Bone marrow (tissue), 2 donors: ENCODE measurements around the gene CACUL1.
A peak's percentile ranks its signal among the peaks of the same experiment; 100 is the strongest.
"Not testable (repeated sequence)": the region's sequence is repeated elsewhere in the genome, so short reads cannot be mapped to it uniquely, and the experiment has no call there.

Experiments used
- DNase-seq, 2 donors: peaks; one replicate each; lab custom pipeline; 2025; lab: John Stamatoyannopoulos, UW

The CACUL1 gene

GRCh38 chr10:118687472-118687871 is 67.3 kb downstream of the CACUL1 start:
- no peak for DNase-seq

GRCh38 chr10:118682533-118682932 is 72.2 kb downstream of the CACUL1 start:
- DNase-seq = no peak

- no peak for DNase-seq
These were observed 74.6 kb downstream of the CACUL1 start for GRCh38 chr10:118680197-118680596.

DNA sequence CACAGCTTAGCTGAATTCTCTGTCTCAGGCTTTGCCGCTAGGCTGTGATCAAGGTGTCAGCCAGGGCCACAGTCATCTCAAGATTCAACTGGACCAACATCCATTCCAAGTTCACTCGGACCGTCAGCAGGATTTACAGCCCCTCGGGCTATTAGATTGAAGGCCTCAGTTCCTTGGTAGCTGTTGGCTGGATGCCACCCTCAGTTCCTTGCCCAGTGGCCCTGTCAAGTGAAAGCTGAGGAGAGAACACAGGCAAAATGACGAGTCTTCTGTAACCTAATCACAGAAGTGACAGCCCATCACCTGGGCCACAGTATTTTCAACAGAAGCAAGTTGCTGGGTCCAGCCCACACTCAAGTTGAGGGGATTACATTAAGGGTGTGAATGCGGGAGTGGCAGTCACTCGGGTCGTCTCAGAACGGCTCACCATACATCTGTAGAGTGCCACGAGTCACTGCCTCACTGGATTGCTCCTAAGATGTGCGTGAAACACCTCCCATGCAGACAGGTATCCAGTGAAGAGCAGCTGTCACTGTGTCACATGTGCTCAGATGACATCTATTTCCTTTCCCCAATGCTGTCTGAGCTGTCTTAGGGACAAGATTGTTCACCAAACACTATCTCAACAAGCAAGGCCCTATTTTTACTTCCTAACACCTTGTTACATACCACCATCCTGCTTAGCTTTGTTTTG is 80.4 kb downstream of the CACUL1 start:
- no peak for DNase-seq

- no peak for DNase-seq
These were observed 81.7 kb downstream of the CACUL1 start for GRCh38 chr10:118672766-118673715.

GRCh38 chr10:118672153-118672552 is 82.6 kb downstream of the CACUL1 start:
- no peak for DNase-seq

- DNase-seq = not testable (repeated sequence)
These were observed 83.5 kb downstream of the CACUL1 start for GRCh38 chr10:118671221-118671620.

GRCh38 chr10:118670472-118671124 is 84.2 kb downstream of the CACUL1 start:
- DNase-seq = no peak

- no peak for DNase-seq
These were observed 84.9 kb downstream of the CACUL1 start for GRCh38 chr10:118669835-118670234.

GRCh38 chr10:118669020-118669791 is 85.6 kb downstream of the CACUL1 start:
- peak in 1 of 2 donors; percentile 38 for DNase-seq

GRCh38 chr10:118668228-118668952 is 86.4 kb downstream of the CACUL1 start:
- no peak for DNase-seq

DNA sequence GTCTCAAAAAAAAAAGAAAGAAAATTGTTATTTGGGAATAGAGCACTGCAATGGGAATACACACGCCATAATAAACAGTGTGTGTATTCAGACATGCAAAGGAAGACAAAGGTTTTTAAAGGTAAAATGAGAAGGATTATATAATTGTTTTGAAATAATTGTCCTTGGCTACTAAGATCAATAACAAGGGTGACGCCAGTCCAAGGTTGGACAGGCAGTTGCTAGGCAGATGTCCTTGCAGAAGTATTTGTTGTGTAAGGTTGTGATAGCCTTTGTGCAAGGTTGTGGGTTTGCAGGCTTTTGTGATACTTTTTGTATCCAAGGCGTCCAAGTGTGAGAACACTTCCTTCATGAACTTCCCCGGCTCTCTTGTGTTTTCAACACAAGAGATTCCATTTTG is 87.0 kb downstream of the CACUL1 start:
- DNase-seq = no peak

- no peak for DNase-seq
These were observed 88.4 kb downstream of the CACUL1 start for GRCh38 chr10:118666350-118666749.

DNA sequence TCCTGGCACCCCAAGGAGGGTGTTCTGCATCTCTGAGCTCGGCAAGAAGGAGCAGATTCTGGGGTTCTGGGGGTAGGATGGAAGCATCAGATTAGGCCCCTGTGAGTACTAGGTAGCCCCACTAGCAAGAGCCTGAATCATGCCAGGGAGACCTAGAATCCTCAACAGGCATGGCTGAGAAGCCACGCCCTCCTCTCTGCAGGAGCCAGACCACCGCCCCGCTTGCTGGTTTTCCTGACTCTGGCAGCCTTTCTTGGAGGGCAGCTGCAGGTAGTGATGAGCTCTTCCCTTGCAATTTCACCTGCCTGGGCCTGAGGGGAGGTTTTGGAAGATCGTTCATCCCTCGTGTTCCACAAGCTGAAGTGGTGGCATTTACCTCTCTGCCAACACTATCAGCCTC is 90.4 kb downstream of the CACUL1 start:
- no peak for DNase-seq

GRCh38 chr10:118663176-118663575 is 91.6 kb downstream of the CACUL1 start:
- DNase-seq = no peak

- DNase-seq = no peak
These were observed 92.3 kb downstream of the CACUL1 start for GRCh38 chr10:118662228-118663035.

GRCh38 chr10:118658762-118659161 is 96.0 kb downstream of the CACUL1 start:
- DNase-seq = no peak

DNA sequence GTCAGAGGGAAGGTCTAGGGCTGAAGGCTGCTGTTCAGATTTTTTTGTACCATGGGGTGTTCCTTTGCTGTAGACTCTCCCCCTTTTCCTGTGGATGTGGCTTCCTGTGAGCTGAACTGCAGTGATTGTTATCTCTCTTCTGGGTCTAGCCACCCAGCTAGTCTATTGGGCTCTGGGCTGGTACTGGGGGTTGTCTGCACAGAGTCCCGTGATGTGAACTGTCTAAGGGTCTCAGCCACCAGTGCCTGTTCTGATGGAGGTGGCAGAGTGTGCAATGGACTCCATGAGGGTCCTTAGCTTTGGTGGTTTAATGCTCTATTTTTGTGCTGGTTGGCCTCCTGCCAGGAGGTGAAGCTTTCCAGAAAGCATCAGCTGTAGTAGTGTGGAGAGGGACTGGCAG is 96.6 kb downstream of the CACUL1 start:
- not testable (repeated sequence) for DNase-seq

GRCh38 chr10:118645294-118645693 is 109.5 kb downstream of the CACUL1 start:
- not testable (repeated sequence) for DNase-seq

GRCh38 chr10:118642228-118642627 is 112.5 kb downstream of the CACUL1 start:
- DNase-seq = no peak
